ENCODE results near the gene HOXB7.

The HOXB7 gene

GRCh38 chr17:48562934-48563333 is 47.9 kb downstream of the HOXB7 start:
- no peak overlapping the region for H3K4me3 ChIP-seq (replicated peaks; ENCODE audit: low read depth, low read length)
- H3K27me3 ChIP-seq (replicated peaks; ENCODE audit: control insufficient read depth, insufficient read depth, low read length): no peaks in the 10 kb centered on the region
- no peak for DNase-seq (ENCODE audit: extremely low read depth, insufficient read length)
- TF ChIP-seq, protein P1, sequence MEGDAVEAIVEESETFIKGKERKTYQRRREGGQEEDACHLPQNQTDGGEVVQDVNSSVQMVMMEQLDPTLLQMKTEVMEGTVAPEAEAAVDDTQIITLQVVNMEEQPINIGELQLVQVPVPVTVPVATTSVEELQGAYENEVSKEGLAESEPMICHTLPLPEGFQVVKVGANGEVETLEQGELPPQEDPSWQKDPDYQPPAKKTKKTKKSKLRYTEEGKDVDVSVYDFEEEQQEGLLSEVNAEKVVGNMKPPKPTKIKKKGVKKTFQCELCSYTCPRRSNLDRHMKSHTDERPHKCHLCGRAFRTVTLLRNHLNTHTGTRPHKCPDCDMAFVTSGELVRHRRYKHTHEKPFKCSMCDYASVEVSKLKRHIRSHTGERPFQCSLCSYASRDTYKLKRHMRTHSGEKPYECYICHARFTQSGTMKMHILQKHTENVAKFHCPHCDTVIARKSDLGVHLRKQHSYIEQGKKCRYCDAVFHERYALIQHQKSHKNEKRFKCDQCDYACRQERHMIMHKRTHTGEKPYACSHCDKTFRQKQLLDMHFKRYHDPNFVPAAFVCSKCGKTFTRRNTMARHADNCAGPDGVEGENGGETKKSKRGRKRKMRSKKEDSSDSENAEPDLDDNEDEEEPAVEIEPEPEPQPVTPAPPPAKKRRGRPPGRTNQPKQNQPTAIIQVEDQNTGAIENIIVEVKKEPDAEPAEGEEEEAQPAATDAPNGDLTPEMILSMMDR (IDR thresholded peaks at IDR 0.05; ENCODE audit: insufficient read depth, low read length, poor library complexity, severe bottlenecking): no peak
- no peaks in the 10 kb centered on the region for H3K36me3 ChIP-seq (ENCODE audit: control insufficient read depth, insufficient read depth, low read length)

DNA sequence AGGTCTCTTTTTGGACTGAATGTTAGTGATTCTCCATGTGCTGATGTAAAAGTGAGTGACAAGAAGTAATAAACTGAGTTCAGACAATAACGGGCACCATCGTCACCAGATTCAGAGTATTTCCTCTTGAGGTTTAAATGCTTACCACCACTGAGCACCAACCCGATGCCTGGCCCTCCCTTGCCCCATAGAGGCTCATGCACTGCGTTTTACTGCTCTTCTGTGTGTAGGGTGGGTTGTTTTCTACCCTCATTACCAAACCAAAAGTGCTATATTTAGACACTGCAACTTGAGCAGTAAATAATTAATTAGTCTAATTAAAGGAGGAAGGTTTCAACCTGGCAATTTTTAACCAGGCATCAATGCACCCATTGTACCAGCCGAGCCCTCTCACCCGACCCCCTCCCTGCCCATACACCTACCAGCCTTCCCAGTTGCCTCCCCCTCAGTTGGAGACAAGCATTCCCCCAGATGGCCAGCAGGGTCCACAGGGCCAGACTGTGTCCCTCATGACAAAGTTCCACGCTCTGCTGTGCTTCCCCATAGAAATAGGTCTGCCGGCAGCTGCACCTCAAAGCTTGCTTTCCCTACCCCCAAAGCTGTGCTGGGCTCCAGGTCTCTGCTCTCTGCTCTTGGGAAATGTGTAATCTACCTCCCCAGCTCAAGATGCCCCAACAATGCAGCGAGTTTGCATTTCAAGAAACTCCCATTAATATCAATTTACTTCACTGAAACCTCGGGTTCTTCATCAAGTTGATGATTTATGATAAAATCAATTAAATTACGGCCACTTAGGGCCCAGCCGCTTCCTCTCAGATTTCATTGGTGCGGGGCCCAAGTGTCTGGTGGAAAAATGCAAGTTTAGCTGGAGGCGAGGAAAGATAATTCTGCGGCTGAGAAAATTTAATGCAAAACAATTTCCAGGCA is 48.7 kb downstream of the HOXB7 start:
- Histone ChIP-seq H3K27me3 (replicated peaks; ENCODE audit: control insufficient read depth, insufficient read depth, low read length) (no peaks in the 10 kb centered on the region), H3K36me3 (ENCODE audit: control insufficient read depth, insufficient read depth, low read length) (no peaks in the 10 kb centered on the region), H3K4me3 (replicated peaks; ENCODE audit: low read depth, low read length) (no peak overlapping the region)
- TF ChIP-seq, protein P1 (IDR thresholded peaks at IDR 0.05; ENCODE audit: insufficient read depth, low read length, poor library complexity, severe bottlenecking): peak; percentile 15
- no peak for DNase-seq (ENCODE audit: extremely low read depth, insufficient read length)

DNA sequence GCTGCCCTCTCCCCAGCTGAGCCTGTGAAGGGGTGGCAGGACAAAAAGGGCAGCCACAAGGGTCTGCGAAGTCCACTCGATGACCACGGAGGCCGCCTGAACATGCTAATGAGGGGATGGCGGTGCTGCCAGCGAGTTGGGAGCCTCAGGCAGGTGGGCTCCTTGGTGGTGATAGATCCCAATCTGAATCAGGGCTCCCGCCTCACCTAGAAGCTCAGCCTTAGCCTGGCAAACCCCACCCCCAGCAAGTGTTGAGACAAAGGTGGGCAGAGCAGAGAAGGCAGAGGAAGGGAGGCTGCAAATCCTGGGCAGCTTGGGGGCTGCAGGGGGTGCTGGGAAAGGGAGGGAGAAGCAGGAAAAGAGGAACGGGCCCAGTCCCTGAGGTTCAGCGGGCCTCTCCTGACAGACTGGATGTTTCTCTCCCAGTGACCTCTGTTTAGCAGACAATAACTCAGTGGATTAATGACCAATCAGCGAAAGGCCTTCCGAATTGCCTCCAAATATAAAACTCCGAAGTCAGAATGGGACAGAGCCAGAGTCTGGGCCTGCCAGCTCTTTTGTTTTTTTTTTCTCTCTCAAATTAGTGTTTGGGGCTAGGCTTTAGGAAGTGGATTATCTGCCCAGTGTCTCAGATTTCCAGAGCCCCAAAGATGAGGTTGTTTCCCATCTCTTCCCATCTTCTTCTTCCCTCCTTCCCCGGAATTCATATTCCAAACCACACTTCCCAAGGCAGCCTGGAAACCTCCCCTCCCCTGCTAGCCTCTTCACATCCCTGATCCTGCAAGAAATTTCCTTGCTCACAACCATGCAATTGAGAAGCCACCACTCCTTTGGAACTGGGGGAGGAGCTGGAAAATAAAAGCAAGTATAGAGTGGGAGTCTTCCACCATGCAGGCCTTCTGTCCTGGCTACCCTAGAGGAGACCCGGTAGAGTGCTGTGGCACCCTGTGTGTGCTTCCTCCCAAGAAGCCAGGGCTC is 50.7 kb downstream of the HOXB7 start:
- DNase-seq (ENCODE audit: extremely low read depth, insufficient read length): no peak
- no peaks in the 10 kb centered on the region for H3K27me3 ChIP-seq (replicated peaks; ENCODE audit: control insufficient read depth, insufficient read depth, low read length)

GRCh38 chr17:48559122-48559839 is 51.5 kb downstream of the HOXB7 start:
- no peak for DNase-seq (ENCODE audit: extremely low read depth, insufficient read length)
- no peak overlapping the region for H3K4me3 ChIP-seq (replicated peaks; ENCODE audit: low read depth, low read length)
- no peaks in the 10 kb centered on the region for H3K36me3 ChIP-seq (ENCODE audit: control insufficient read depth, insufficient read depth, low read length)
- H3K27me3 ChIP-seq (replicated peaks; ENCODE audit: control insufficient read depth, insufficient read depth, low read length): no peaks in the 10 kb centered on the region
- TF ChIP-seq, protein P1 (IDR thresholded peaks at IDR 0.05; ENCODE audit: insufficient read depth, low read length, poor library complexity, severe bottlenecking): no peak

More for the DNA sequence above, 50.7 kb downstream of the HOXB7 start:
- Histone ChIP-seq H3K4me3 (replicated peaks; ENCODE audit: low read depth, low read length) (no peak overlapping the region), H3K36me3 (ENCODE audit: control insufficient read depth, insufficient read depth, low read length) (no peaks in the 10 kb centered on the region)
- TF ChIP-seq, protein P1 (IDR thresholded peaks at IDR 0.05; ENCODE audit: insufficient read depth, low read length, poor library complexity, severe bottlenecking): no peak

DNA sequence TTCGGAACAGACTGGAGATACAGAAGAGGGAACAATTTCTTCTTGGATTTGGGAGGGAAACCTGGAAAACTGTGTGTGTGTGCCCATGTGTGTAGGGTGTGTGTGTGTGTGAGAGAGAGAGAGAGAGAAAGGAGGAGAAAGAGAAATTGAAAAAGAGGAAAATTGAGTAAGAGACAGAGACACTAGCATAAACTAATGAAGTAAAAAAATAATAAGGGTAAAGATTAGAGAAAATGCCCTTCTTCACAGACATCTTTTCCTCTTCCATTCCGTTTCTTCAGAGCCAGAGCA is 52.0 kb downstream of the HOXB7 start:
- no peak for DNase-seq (ENCODE audit: extremely low read depth, insufficient read length)
- no peak overlapping the region for H3K4me3 ChIP-seq (replicated peaks; ENCODE audit: low read depth, low read length)
- TF ChIP-seq, protein P1 (IDR thresholded peaks at IDR 0.05; ENCODE audit: insufficient read depth, low read length, poor library complexity, severe bottlenecking): no peak
- no peaks in the 10 kb centered on the region for H3K36me3 ChIP-seq (ENCODE audit: control insufficient read depth, insufficient read depth, low read length)
- H3K27me3 ChIP-seq (replicated peaks; ENCODE audit: control insufficient read depth, insufficient read depth, low read length): no peaks in the 10 kb centered on the region

All from GM06990 (cell line).